Tibial nerve (tissue), 4 donors: ENCODE data around the gene RAB3IL1. TPM values are rescaled to one million over a fixed set of nuclear protein-coding genes. Genes with fewer than 3 reads are reported as not detected.

ENCODE experiments used
- DNase-seq, 2 donors: peaks; one replicate each; pipeline ENCODE4 v3.0.0-alpha.2; 2019; ENCODE audit warnings: low spot score in 2 of 2
- H3K27ac ChIP-seq, 4 donors: fragments of 200-600 bp; sonication (generic) in 3 of 4; one replicate each; pipeline ENCODE4 v1.5.1; 2017 to 2019; ENCODE audit warnings: mild to moderate bottlenecking in 1 of 4
- H3K27me3 ChIP-seq, 2 donors: fragments of 200-600 bp; sonication (generic) in 1 of 2; one replicate each; pipeline versions ENCODE4 v1.5.1 to v1.6.0; 2017 to 2019
- H3K36me3 ChIP-seq, 3 donors: fragments of 200-600 bp; sonication (generic); one replicate each; pipeline ENCODE4 v1.5.1; 2018 to 2019
- H3K4me1 ChIP-seq, 4 donors: fragments of 200-600 bp; sonication (generic) in 3 of 4; one replicate each; pipeline ENCODE4 v1.5.1; 2017 to 2019
- H3K4me3 ChIP-seq, 4 donors: fragments of 200-600 bp; sonication (generic) in 3 of 4; one replicate each; pipeline ENCODE4 v1.5.1; 2017 to 2019; ENCODE audit warnings: mild to moderate bottlenecking in 1 of 4, moderate library complexity in 1 of 4
- H3K9me3 ChIP-seq, 4 donors: fragments of 200-600 bp; sonication (generic) in 3 of 4; one replicate each; pipeline ENCODE4 v1.5.1; 2017 to 2019
- CTCF ChIP-seq, 5 experiments: fragments of 200-600 bp in 3 of 5; fragments of 450-650 bp in 2 of 5; sonication (generic) in 3 of 5; IDR thresholded peaks; one replicate each; pipeline ENCODE4 v1.5.1; 2016 to 2019; ENCODE audit warnings: antibody characterized with exemption in 5 of 5, mild to moderate bottlenecking in 3 of 5, moderate library complexity in 2 of 5
- EP300 ChIP-seq, 2 donors: sonication (generic); formaldehyde crosslinking; IDR thresholded peaks; one replicate each; pipeline ENCODE4 v1.6.1; 2017; ENCODE audit warnings: antibody characterized with exemption in 2 of 2, mild to moderate bottlenecking in 1 of 2
- POLR2A ChIP-seq, 2 donors: fragments of 450-650 bp; IDR thresholded peaks; one replicate each; pipeline ENCODE4 v1.6.1; 2017; ENCODE audit warnings: antibody characterized with exemption in 2 of 2, mild to moderate bottlenecking in 2 of 2, moderate library complexity in 2 of 2
- WGBS, 2 donors: methylation state at CpG; one replicate each; pipeline ENCODE4 v1.1.5; 2018; 5-methylcytosine and 5-hydroxymethylcytosine counted together
- total RNA-seq, 4 donors: library from RNA; depleted of rRNA; stranded (reverse); fragments of >200 nt; gene quantifications; one replicate each; pipeline ENCODE4 v1.1.0, GENCODE V29; 2016

The RAB3IL1 gene
- total RNA-seq, 4 donors from 2014 or later: 58.8 to 127 (median 71.1) TPM

- H3K27me3 ChIP-seq: no peaks in the 10 kb centered on the region
- TF ChIP-seq POLR2A (IDR thresholded peaks at IDR 0.05): no peak
- TF ChIP-seq CTCF (IDR thresholded peaks at IDR 0.05): no peak
- no peak for TF ChIP-seq EP300 (IDR thresholded peaks at IDR 0.05)
- peaks cover 0 to 21% (median 16%) of the 10 kb centered on the region in 4 donors for H3K4me1 ChIP-seq
- no peak overlapping the region for H3K27ac ChIP-seq
- no peak overlapping the region for H3K4me3 ChIP-seq
- no peaks in the 10 kb centered on the region for H3K9me3 ChIP-seq
- 100% methylated on average over 1 of the region's 1 CpG for WGBS, 2 donors
- no peaks in the 10 kb centered on the region for H3K36me3 ChIP-seq
- no peak for DNase-seq
Measured at GRCh38 chr11:61927501-61927900, 10.1 kb upstream of the RAB3IL1 start.

- Histone ChIP-seq H3K4me1 (peaks cover 0 to 34% (median 18%) of the 10 kb centered on the region in 4 donors), H3K36me3 (no peaks in the 10 kb centered on the region), H3K4me3 (no peak overlapping the region), H3K9me3 (no peaks in the 10 kb centered on the region), H3K27me3 (no peaks in the 10 kb centered on the region), H3K27ac (no peak overlapping the region)
- DNase-seq: no peak
- 88 to 100% methylated on average over 3 of the region's 3 CpGs for WGBS, 2 donors
- no peak for TF ChIP-seq POLR2A (IDR thresholded peaks at IDR 0.05)
- TF ChIP-seq EP300 (IDR thresholded peaks at IDR 0.05): no peak
- TF ChIP-seq CTCF (IDR thresholded peaks at IDR 0.05): no peak
Measured at GRCh38 chr11:61926235-61926634, 8.9 kb upstream of the RAB3IL1 start.

- Histone ChIP-seq H3K27ac (no peak overlapping the region), H3K27me3 (no peaks in the 10 kb centered on the region), H3K9me3 (no peaks in the 10 kb centered on the region), H3K4me3 (no peak overlapping the region), H3K36me3 (no peaks in the 10 kb centered on the region), H3K4me1 (peaks cover 0 to 39% (median 18%) of the 10 kb centered on the region in 4 donors)
- 73 to 74% methylated on average over 2 of the region's 2 CpGs for WGBS, 2 donors
- TF ChIP-seq POLR2A (IDR thresholded peaks at IDR 0.05) (no peak), EP300 (IDR thresholded peaks at IDR 0.05) (no peak), CTCF (IDR thresholded peaks at IDR 0.05) (no peak)
- DNase-seq: no peak
Measured at GRCh38 chr11:61925736-61926135, 8.4 kb upstream of the RAB3IL1 start.

GRCh38 chr11:61924064-61924455, 6.7 kb upstream of the RAB3IL1 start:
- no peaks in the 10 kb centered on the region for H3K9me3 ChIP-seq
- no peak for DNase-seq
- peaks cover 0 to 50% (median 22%) of the 10 kb centered on the region in 4 donors for H3K4me1 ChIP-seq
- no peak for TF ChIP-seq POLR2A (IDR thresholded peaks at IDR 0.05)
- no peak for TF ChIP-seq CTCF (IDR thresholded peaks at IDR 0.05)
- no peak for TF ChIP-seq EP300 (IDR thresholded peaks at IDR 0.05)
- no peaks in the 10 kb centered on the region for H3K36me3 ChIP-seq
- 41 to 45% methylated on average over 6 of the region's 6 CpGs for WGBS, 2 donors
- H3K4me3 ChIP-seq: no peak overlapping the region
- no peaks in the 10 kb centered on the region for H3K27me3 ChIP-seq
- H3K27ac ChIP-seq: peak overlapping the region; percentile 58 to 95 (median 88)

- Histone ChIP-seq H3K4me3 (no peak overlapping the region), H3K9me3 (no peaks in the 10 kb centered on the region), H3K36me3 (no peaks in the 10 kb centered on the region), H3K27ac (peak overlapping the region; percentile 58 to 95 (median 88)), H3K4me1 (peaks cover 0 to 57% (median 23%) of the 10 kb centered on the region in 4 donors), H3K27me3 (no peaks in the 10 kb centered on the region)
- peak; percentile 79 to 85 for DNase-seq
- peak in 1 of 2 donors; percentile 7 for TF ChIP-seq POLR2A (IDR thresholded peaks at IDR 0.05)
- peak in 1 of 5 experiments; percentile 7 for TF ChIP-seq CTCF (IDR thresholded peaks at IDR 0.05)
- peak in 1 of 2 donors; percentile 72 for TF ChIP-seq EP300 (IDR thresholded peaks at IDR 0.05)
- 46 to 48% methylated on average over 15 to 18 of the region's 18 CpGs for WGBS, 2 donors
Measured at GRCh38 chr11:61923166-61924063, 6.0 kb upstream of the RAB3IL1 start.
